HepG2 (cell line): ENCODE measurements around the gene TMEM222. TPM values are rescaled to one million over a fixed set of nuclear protein-coding genes. Genes with fewer than 3 reads are reported as not detected.

Source experiments
- AGO2 ChIP-seq: fragments of 200-400 bp; formaldehyde crosslinking; optimal IDR thresholded peaks from 2 replicates; pipeline ENCODE3; 2017; ENCODE audit warnings: mild to moderate bottlenecking, low read depth, low read length, moderate library complexity
- CREB3 ChIP-seq: sonication (generic); formaldehyde crosslinking; IDR thresholded peaks from 2 replicates; pipeline ENCODE4 v1.5.0; 2020; ENCODE audit warnings: missing genetic modification reagents
- HHEX ChIP-seq: IDR thresholded peaks from 2 replicates; pipeline ENCODE4 v1.6.1; 2016; ENCODE audit warnings: control low read depth
- KMT2A ChIP-seq: sonication (generic); formaldehyde crosslinking; IDR thresholded peaks from 2 replicates; pipeline ENCODE4 v1.4.0; 2020; ENCODE audit warnings: missing genetic modification reagents
- PBX2 ChIP-seq: IDR thresholded peaks from 2 replicates; pipeline ENCODE4 v1.6.1; 2016; ENCODE audit warnings: control low read depth
- RBM22 ChIP-seq: fragments of 200-400 bp; formaldehyde crosslinking; optimal IDR thresholded peaks from 2 replicates; pipeline ENCODE3; 2017; ENCODE audit warnings: mild to moderate bottlenecking, low read length, moderate library complexity
- SP4 ChIP-seq: sonication (generic); formaldehyde crosslinking; IDR thresholded peaks from 2 replicates; pipeline ENCODE4 v1.8.1; 2023; ENCODE audit warnings: mild to moderate bottlenecking, missing genetic modification reagents
- SRY ChIP-seq: sonication (generic); formaldehyde crosslinking; IDR thresholded peaks from 2 replicates; pipeline ENCODE4 v1.8.0; 2022; ENCODE audit warnings: mild to moderate bottlenecking, missing genetic modification reagents
- STAT6 ChIP-seq: sonication (generic); formaldehyde crosslinking; IDR thresholded peaks from 2 replicates; pipeline ENCODE4 v1.4.0; 2020; ENCODE audit warnings: missing genetic modification reagents, mild to moderate bottlenecking, borderline replicate concordance
- UBTF ChIP-seq: sonication (generic); formaldehyde crosslinking; IDR thresholded peaks from 2 replicates; pipeline ENCODE4 v1.4.0; 2020; ENCODE audit warnings: mild to moderate bottlenecking, missing genetic modification reagents
- ZFY ChIP-seq: sonication (generic); formaldehyde crosslinking; IDR thresholded peaks from 2 replicates; pipeline ENCODE4 v1.4.0; 2020; ENCODE audit warnings: missing genetic modification reagents
- ZNF550 ChIP-seq: sonication (generic); formaldehyde crosslinking; IDR thresholded peaks from 2 replicates; pipeline ENCODE4 v1.4.0; 2020; ENCODE audit warnings: mild to moderate bottlenecking, missing genetic modification reagents, borderline replicate concordance
- ZNF629 ChIP-seq: sonication (generic); formaldehyde crosslinking; conservative IDR thresholded peaks from 2 replicates; pipeline ENCODE4 v1.5.0; 2020; ENCODE audit warnings: missing genetic modification reagents
- ZNF770 ChIP-seq: sonication (generic); formaldehyde crosslinking; IDR thresholded peaks from 2 replicates; pipeline ENCODE4 v1.5.0; 2020; ENCODE audit warnings: mild to moderate bottlenecking, missing genetic modification reagents
- ZNF839 ChIP-seq: sonication (generic); formaldehyde crosslinking; IDR thresholded peaks from 2 replicates; pipeline ENCODE4 v1.4.0; 2020; ENCODE audit warnings: missing genetic modification reagents, mild to moderate bottlenecking, borderline replicate concordance
- polyA plus RNA-seq, 8 experiments: library from polyadenylated mRNA; depleted of rRNA in 3 of 8; stranded (reverse) in 7 of 8; unstranded in 1 of 8; fragments of >200 nt; fragmentation: Illumina TruSeq in 4 of 8; extraction: Trizol in 4 of 8; gene quantifications; 2 replicates each; pipeline versions ENCODE4 v1.2.1 to v1.2.3, GENCODE V29; 2011 to 2016; ENCODE audit warnings: low read depth in 4 of 8, missing spikeins in 1 of 8, mixed read lengths in 1 of 8; ENCODE audit not compliant: insufficient read depth in 1 of 8
- total RNA-seq, 5 experiments: library from RNA; depleted of rRNA; stranded (reverse); fragments of >200 nt; fragmentation: Illumina TruSeq; extraction: Trizol; gene quantifications; 2 replicates each; pipeline ENCODE4 v1.2.3, GENCODE V29; 2016; ENCODE audit warnings: low read depth in 1 of 5

Gene TMEM222
- total and polyA plus RNA-seq, 2 of the 13 experiments (the other 11 are each of a cell fraction or from before 2014, with no cell fraction given): 22.7 to 29.6 TPM

GRCh38 chr1:27350663-27351540 is 28.9 kb downstream of the TMEM222 start (continued):
- TF ChIP-seq UBTF (peak; percentile 52; the same call in 1 of the 2 replicates), RBM22 (peak; percentile 35), SRY (no peak), HHEX (CRISPR knock-in tag) (no peak), PBX2 (CRISPR knock-in tag) (peak; percentile 87), ZNF770 (CRISPR knock-in tag) (peak; percentile 65; the same call in 1 of the 2 replicates), CREB3 (CRISPR knock-in tag) (no peak), AGO2 (peak; percentile 83), ZFY (CRISPR knock-in tag) (peak; percentile 47; the same call in 1 of the 2 replicates), STAT6 (CRISPR knock-in tag) (no peak), ZNF629 (CRISPR knock-in tag) (0 out of 2 replicates have a peak, but pooled peaks have one; percentile 17), KMT2A (CRISPR knock-in tag) (no peak), ZNF839 (CRISPR knock-in tag) (0 out of 2 replicates have a peak, but pooled peaks have one; percentile 29), SP4 (CRISPR knock-in tag) (peak; percentile 65; the same call in 1 of the 2 replicates), ZNF550 (CRISPR knock-in tag) (no peak)
